NOMO-1 treated with DMSO at 0.1 percent for 48 hours (cell line): ENCODE measurements around the gene THSD8.

Source experiments
- DNase-seq: peaks from one replicate; lab custom pipeline; 2025; ENCODE audit not compliant: unreplicated experiment; lab: John Stamatoyannopoulos, UW

Gene THSD8

DNA sequence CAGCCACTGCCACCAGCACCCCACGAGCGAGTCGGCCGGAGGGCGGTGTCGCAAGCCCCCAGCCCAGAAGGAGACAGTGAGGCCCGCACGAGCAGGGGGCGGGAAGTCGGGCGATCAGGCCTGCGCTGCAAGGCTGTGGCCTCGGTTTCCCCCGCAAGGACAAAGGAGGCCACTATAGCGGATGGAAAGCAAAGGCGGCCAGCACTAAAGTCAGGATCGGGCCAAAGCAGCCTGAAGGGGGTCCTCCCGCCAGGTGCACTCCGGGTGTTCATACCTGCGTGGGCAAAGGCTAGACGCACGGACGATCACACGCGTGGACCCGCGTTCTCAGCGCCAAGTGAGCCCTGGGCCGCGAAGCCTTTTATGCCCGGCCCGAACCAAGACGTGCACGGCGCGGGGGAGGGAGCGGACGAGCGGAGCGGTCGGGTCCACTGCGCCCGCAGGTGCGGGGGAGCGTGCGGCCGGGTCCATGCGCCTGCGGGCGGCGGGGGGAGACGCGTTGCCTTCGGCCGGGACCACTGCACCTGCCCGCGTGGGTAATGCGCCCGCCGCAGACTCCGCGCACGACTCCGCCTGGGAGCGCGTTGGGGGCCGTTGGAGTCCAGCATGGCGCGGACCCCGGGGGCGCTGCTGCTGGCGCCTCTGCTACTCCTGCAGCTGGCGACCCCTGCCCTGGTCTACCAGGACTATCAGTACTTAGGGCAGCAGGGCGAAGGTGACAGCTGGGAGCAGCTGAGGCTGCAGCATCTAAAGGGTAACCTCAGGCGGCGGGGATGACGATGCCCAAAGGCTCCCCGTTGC, at the start of gene THSD8, which contains the start of gene PRDX2:
THSD8 (plus strand) TSS at position 604 of the 801 bp plus-strand sequence; CDS start at position 607, 3 bp downstream.
PRDX2 (minus strand) TSS at position 335 of the 801 bp plus-strand sequence. CDS start 539 bp downstream, outside the sequence.
- DNase-seq = peak; percentile 66

DNA sequence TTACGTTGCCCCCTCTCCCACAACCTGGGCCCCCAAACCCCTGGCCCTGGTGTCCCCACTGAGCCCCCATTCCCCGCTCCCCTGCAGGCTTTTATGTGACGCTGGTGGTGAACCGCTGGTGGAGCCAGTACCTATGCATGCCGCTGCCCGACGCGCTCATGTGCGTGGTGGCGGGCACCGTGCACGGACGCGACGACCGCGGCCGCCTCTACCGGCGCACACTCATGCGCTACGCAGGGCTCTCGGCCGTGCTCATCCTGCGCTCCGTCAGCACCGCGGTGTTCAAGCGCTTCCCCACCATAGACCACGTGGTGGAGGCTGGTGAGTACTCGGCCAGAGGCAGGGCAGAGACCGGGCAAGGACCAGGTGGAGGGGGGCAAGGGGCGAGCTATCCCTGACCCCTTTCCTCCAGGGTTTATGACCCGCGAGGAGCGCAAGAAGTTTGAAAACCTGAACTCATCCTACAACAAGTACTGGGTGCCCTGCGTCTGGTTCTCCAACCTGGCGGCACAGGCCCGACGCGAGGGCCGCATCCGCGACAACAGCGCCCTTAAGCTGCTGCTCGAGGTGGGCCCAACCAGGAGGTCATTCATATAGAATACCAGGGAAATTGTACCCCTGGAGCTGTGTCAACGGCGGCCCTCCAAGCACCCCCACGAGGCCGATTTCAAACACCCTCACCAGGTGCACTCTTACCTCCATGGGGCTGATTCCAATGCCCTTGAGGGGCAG, 47.2 kb upstream of the THSD8 start:
- DNase-seq = no peak

DNA sequence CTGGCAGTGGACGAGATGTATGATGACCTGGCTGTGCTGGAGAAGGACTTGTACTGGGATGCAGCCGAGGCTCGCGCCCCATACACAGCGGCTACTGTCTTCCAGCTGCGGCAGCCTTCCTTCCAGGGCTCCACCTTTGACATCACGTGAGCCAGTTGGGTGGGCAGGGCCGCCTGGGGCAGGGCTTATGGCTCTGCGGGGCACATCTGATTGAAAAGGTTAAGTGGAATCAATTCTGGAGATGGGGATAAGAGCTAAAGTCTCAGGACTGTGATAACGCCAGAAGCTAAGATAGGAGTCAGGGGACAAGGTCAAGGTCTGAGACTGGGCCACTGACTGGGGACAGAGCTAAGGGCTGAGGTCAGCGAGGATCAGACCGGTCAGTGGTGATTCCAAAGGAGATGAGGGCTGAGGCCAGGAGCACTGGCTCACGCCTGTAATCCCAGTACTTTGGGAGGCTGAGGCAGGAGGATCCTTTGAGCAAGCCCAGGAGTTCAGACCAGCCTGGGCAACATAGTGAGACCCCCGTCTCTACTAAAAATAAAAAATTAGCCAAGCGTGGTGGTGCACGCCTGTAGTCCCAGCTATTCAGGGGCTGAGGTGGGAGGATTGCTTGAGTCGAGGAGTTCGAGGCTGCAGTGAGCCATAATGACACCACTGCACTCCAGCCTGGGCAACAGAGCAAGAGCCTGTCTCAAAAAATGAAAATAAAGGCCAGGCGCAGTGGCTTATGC, 45.6 kb upstream of the THSD8 start:
- no peak for DNase-seq

DNA sequence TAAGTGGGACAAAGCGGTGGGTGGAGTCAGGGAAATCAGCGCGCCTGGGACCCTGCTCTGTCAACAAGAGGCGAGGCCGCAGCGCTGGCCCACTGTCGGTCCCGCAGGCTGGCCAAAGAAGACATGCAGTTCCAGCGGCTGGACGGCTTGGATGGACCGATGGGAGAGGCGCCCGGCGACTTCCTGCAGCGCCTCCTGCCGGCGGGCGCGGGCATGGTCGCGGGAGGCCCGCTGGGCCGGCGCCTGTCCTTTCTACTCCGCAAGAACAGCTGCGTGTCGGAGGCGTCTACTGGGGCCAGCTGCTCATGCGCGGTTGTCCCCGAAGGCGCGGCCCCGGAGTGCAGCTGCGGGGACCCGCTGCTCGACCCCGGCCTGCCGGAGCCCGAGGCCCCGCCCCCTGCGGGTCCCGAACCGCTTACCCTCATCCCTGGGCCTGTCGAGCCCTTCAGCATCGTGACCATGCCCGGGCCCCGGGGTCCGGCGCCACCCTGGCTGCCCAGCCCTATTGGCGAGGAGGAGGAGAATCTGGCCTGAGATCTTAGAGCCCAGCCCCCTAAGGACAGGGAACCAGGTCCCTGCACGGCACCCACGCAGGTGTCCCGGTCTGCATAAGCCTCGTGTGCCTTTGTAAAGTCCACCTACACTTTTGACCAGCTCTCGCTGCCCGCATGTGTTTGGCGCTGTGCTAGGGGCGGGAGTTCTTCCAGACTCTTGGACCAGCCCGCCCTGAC, 44.2 kb upstream of the THSD8 start:
- DNase-seq = peak; percentile 57

DNA sequence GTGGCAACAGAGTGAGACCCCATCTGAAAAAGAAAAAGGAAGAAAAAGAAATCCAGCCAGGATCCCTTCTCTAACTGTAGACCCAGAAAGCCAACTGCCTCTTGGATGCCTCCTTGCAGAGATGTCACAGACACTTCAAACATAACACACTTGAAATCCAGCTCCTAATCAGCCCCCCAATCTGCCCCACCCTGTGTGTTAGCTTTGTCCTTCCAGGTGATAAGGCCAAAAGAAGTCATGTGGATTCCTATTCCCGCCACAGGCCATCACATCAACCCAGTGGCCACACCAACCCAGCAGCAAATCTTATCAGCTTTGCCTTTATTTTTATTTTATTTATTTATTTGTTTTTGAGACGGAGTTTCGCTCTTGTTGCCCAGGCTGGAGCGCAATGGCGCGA, 42.2 kb upstream of the THSD8 start:
- no peak for DNase-seq

DNA sequence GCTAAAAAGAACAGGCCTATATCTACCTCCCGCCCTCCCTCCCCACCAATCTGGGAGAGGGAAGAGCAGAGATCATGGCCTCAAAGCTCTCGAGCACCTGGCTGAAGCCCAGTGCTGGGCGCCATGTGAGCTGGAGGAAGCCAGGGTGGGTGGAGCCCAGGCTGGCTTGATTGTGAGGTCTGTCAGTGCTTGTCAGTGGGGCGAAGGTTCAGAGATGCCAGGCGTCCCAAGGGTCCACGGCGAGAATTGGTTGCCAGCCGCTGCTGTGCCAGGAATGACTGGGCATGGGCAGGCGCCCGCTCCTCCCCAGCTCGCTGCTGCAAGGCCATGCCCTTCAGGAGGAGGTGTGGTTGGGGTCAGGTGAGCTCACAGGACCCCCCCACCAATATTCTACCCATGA, 38.8 kb upstream of the THSD8 start:
- no peak for DNase-seq

DNA sequence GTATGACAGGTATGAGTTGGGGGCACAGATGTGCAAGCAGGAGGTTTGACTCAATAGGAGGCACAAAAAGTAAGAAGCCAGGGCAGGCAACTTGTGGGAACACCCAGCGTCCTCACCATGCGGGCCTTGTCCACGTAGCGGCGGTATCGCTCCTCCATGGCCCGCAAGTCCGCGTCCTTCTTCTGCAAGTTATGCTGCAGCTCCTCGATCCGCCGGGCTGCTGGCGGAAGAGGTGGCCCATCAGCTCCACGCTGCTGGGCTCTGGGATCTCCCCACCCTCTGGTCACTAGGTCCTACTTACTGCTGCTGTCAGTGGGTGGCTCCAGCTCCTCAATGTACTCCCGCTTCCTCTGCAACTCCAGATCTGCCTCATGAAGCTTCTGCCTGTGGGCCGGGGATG, 37.2 kb upstream of the THSD8 start:
- DNase-seq = no peak

DNA sequence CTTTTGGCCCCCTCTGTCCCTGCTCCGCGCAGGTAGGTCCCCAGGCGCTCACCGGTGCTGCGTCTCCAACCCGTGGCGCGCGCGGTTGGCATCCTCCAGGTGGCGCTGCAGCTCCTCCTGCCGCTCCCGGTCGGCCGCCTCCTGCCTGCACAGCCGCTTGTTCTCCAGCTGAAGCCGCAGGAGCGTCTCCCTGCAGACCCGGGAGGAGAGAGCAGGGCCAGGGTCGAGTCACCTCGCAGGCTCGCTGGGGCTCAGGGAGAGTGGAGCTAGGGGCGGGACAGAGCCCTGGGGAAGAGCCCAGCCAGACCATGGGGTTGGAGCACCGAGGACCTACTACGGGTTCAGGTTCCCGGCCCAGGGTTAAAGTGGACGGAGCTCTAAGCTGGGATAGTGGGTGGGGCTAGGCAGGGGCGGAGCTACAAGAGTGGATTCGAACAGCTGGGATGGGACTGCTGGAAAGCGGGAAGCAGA, 35.8 kb upstream of the THSD8 start:
- peak; percentile 44 for DNase-seq

DNA sequence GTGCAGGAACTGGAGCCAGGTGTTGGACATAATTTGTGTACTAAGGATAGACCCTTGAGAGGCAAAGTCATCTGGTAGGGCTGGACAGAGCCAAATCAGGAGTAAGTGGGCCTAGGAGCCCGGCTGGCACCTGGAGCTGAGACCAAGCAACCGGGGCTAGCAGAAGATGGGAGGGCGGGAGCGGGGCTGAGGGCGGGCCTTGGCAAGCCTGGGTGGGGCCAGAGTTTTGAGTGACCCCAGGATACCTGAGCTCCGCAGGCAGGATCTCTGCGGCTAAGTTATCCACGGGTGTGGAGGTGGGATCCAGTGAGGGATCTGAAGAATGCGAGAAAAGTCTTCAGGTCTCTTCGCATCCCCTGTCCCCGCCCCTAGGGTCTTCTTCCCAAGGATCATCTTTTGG, 34.7 kb upstream of the THSD8 start:
- DNase-seq = no peak

DNA sequence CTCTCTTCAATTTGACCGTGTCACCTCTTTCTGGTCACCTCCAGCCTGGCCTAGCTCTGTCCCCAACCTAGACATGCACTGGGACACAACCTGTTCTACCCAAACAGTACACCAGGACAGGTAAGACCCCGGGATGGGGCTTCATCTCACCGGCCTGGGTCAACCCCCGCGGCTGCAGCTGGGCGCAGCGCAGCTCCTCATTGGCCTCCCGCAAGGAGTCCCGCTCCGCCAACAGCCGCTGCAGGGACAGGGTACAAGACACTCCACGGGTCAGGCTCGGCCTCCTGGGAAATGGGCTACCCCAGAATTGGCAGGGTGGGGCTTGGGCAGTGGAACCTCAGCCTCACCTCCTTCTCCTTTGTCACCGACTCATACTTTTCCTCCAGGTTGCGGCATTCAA, 34.2 kb upstream of the THSD8 start:
- DNase-seq = no peak

DNA sequence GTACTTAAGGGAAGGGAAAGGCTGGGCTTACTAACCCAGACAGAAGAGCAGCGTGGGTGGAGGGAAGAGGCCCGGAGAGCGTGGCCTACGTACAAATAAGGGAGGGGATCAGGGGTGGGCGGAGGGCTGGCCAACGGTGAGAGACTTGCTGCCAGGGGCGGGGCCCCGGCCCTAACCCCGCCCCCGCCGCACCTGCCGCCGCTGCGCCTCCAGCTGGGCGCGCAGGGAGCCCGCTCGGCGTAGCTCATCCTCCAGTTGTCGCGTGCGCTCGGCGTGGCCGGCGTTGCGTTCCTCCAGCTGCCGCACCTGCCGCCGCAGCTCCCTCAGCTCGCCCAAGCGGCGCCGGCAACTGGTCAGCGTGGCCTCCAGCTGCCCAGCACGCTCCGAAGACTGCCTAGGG, 32.2 kb upstream of the THSD8 start:
- DNase-seq = no peak

DNA sequence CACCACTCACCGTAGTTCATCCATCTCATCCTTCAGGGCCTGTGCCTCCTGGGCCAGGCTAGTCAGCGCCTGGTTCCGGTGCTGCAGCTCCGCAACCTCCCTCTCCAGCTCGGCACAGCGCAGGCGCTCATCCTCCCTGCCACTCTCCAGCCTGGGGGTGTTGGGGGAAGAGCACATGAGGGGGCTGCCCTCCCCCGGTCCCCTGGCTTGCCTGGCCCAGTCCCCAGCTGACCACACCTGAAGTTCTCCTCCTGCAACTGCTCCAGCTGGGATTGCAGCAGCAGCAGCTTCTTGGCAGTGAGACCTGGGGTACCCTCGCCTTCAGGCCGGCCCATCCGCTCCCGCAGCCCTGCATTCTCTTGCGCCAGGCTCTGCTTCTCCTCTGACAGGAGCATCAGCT, 30.9 kb upstream of the THSD8 start:
- DNase-seq = no peak

DNA sequence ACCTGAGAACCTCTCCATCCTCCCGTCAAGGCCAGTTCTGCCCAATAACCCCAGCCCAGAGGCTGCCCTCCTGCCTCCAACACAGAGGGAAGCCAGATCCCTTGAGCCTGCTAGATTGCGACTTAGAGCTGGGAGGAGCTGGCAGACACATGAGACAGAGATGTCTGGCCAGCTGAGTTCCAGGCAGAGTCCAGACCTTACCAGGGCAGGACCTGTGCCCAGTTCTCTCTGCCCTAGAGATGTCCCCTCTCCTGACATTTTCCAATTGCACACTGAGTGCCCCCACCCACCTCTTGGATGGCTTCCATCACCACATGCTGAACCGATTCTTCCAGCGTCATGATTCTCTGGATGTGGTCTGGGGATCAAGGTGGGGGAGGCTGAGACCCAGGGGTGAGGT, 29.5 kb upstream of the THSD8 start:
- no peak for DNase-seq

DNA sequence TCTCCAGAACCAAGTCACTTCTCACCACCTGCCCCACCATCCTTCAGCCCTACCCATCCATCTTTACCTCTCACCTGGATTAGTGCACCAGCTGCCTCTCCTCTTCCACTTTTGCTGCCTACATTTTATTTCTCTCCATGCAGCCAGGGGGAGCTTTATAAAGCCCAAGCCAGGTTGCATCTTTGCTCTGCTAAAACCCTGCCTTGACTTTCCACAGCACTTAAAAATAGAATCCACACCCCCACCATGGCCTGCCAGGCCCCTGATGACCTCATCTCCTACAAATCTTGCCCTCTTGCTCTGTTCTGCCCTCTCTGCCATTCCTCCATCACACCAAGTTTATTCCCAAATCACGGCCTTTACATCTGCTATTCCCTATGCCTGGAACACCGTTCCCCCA, 28.3 kb upstream of the THSD8 start:
- DNase-seq = no peak

DNA sequence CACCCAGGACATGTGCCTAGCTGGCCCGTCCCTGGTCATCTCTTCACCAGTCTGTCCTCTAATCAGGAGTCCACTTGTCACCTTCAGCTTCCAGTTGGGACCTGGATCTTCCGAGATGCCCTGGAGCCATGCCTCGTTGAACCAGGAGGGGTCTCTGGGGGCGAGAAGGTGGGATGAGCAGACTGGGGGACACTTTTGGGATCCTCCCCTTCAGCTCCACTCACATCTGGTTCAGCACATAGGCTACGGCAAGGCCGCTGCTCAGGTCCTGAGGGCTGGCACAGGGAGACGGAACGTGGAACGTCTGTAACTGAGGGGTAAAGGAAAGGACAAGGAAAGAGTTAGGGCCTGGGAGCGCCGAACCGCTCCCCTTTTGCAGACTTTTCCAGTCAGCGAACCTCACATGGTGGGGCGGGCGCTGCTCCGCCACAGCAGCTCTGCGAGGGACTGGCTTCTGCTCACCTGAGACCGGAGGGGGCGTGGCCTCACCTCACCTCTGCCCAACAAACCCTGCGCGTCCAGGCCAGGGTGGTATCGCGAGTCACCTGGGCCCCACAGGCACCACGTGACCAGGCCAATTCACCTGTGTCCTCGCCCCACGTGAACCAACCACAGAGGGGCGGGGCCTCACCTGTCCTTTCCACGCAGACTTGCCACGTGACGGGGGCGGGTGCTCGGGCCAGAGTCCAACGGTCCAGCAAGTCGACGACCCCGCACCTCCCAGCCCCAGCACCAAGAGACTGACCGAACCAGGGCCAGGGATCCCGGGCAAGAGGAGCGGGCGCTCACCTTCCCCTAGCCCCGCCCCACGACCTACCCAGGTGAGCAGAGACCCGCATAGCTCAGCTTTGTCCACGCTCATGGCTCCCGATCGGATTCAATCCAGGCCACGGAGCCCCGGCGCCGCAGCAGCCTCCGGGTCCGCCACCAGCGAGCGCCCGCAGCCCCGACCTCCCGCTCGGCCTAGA, 27.0 kb upstream of the THSD8 start, which contains the start of gene HOOK2:
HOOK2 (minus strand) TSS at position 965 of the 968 bp plus-strand sequence; CDS start at position 862, 103 bp downstream.
- no peak for DNase-seq

DNA sequence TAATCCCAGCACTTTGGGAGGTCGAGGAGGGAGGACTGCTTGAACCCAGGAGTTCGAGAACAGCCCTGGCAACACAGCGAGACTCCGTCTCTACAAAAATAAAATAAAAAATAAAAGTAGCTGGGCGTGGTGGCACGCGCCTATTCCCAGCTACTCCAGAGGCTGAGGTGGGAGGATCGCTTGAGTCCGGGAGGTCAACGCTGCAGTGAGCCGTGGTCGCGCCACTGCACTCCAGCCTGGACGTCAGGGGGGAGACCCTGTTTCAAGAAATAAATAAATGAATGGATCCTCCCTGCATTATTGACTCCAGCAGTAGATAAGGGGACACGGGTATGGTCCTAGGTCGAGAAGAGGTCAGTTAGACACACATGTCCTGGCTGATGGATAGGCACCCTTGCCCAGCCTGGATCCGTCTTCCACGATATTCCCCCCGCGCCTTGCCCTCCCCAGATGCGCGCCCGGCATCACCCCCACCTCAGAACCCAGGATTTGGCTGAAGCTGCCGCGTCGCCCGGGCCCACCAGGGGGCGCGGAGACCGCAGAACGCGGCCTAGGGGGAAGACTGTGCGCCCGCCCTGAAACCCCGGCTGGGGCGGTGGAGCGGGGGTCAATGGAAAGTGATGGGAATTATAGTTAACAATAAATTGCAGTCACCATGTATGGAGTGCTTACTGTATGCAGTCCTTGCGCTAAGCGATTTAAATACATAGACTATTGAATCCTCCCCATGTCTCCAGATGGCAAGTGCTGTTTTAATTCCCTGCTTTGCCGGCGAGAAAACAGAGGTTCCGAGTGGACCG, 24.5 kb upstream of the THSD8 start:
- DNase-seq = peak; percentile 71

DNA sequence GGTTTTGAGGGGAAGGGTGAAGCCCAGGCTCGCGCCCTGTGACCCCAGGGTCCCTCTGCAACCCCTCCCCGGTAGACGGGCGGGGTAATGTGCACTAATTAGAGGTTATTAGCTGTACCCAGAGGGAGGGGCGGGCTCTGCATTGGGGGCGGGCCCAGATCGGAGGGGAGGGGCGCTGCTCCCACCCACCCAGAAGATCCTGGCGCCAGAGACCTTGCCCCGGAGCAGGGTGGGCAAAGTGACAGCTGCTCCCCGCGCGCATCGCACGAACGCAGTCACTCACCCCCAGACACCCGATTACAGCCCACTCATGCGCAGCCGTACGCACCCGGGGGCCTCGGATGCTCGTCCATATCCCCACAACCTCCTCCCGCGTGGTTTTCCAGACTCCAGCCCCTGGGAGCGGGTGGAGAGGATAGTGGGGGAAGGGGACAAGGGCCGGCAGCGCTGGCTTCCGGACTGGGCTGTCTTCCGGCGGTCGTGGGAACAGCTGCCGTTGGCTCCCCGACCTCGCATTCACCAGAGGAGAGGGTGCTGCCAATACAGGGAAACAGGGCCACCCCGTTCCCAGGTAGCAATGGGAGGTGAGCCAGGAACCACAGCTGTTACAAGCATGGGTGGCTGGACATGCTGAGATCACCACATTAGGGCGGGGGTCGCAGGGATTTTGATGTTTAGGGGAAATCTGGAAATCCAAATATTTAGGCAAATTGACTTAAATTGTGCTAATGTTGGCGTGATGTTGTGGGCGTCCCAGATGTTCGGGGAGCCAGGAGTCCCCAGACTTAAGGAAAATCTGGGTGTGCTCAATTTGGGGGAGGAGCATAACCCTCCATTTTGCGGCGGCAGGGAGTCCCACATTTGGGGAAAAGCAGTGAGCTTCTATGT, 23.6 kb upstream of the THSD8 start:
- DNase-seq = peak; percentile 32

DNA sequence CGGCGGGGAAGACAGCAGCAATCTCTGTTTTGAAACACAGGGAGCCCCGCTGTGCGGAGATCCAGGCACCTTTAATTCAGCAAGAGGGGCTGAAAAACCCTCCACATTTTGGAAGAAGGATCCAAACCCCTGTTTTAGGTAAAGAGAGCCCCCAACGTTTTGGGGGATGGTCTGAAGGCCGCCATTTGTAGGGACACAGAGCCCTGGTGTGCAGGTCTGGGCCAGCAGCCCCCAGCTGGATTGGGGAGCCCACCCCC, 23.0 kb upstream of the THSD8 start:
- no peak for DNase-seq
